DOHH2 (cell line): ENCODE measurements around the gene IFT81.

Experiments used
- H3F3A ChIP-seq: fragments of 200-600 bp; sonication (generic), shearing (Covaris generic); 2 replicates; pipeline ENCODE4 v1.6.0; 2016; ENCODE audit warnings: antibody characterized with exemption, mild to moderate bottlenecking; ENCODE audit not compliant: control insufficient read depth, insufficient read depth
- H3K27ac ChIP-seq: fragments of 200-600 bp; sonication (generic); 2 replicates; pipeline ENCODE4 v1.5.1; 2014; ENCODE audit warnings: low read depth, mild to moderate bottlenecking, low read length, moderate library complexity
- H3K27me3 ChIP-seq: fragments of 200-600 bp; sonication (generic); 2 replicates; pipeline ENCODE4 v1.6.1; 2014; ENCODE audit warnings: mild to moderate bottlenecking, low read length, mixed read lengths; ENCODE audit not compliant: control insufficient read depth
- H3K36me3 ChIP-seq: fragments of 200-600 bp; sonication (generic); 2 replicates; pipeline ENCODE4 v1.6.1; 2014; ENCODE audit warnings: mild to moderate bottlenecking, low read length, moderate library complexity, mixed read lengths; ENCODE audit not compliant: control insufficient read depth
- H3K4me1 ChIP-seq: fragments of 200-600 bp; sonication (generic); 2 replicates; pipeline ENCODE4 v1.6.1; 2014; ENCODE audit warnings: mild to moderate bottlenecking, low read length, mixed read lengths; ENCODE audit not compliant: control insufficient read depth
- H3K4me2 ChIP-seq: fragments of 200-600 bp; sonication (generic); 2 replicates; pipeline ENCODE4 v1.6.0; 2014; ENCODE audit warnings: mild to moderate bottlenecking, low read length, moderate library complexity
- H3K4me3 ChIP-seq: fragments of 200-600 bp; sonication (generic); 2 replicates; pipeline ENCODE4 v1.5.1; 2014; ENCODE audit warnings: mild to moderate bottlenecking, low read length, mixed read lengths
- H3K79me2 ChIP-seq: fragments of 200-600 bp; sonication (generic); 2 replicates; pipeline ENCODE4 v1.6.1; 2014; ENCODE audit warnings: mild to moderate bottlenecking, low read length, mixed read lengths; ENCODE audit not compliant: control insufficient read depth
- H3K9me2 ChIP-seq: fragments of 200-600 bp; sonication (generic); replicated peaks from 2 replicates; pipeline ENCODE4 v1.6.1; 2014; ENCODE audit warnings: mild to moderate bottlenecking, low read length, mixed read lengths; ENCODE audit not compliant: control insufficient read depth
- H3K9me3 ChIP-seq: fragments of 200-600 bp; sonication (generic); 2 replicates; pipeline ENCODE4 v1.6.1; 2014; ENCODE audit warnings: antibody characterized with exemption, low read length, mixed read lengths; ENCODE audit not compliant: control insufficient read depth, insufficient read depth
- H4K20me1 ChIP-seq: fragments of 200-600 bp; sonication (generic); 2 replicates; pipeline ENCODE4 v1.6.0; 2014; ENCODE audit warnings: low read depth, mild to moderate bottlenecking, antibody characterized with exemption, low read length, moderate library complexity; ENCODE audit not compliant: control insufficient read depth, insufficient read depth
- EZH2phosphoT487 ChIP-seq: fragments of 200-600 bp; sonication (generic); IDR thresholded peaks from 2 replicates; pipeline ENCODE4 v1.6.1; 2017; ENCODE audit warnings: borderline replicate concordance, mild to moderate bottlenecking, antibody characterized with exemption, low read length, moderate library complexity, mixed read lengths
- TF ChIP-seq, protein P1 (sequence below): fragments of 200-600 bp; sonication (generic); IDR thresholded peaks from one replicate; pipeline ENCODE4 v1.5.1; 2014; ENCODE audit warnings: antibody characterized with exemption, mild to moderate bottlenecking, low read depth, low read length; ENCODE audit not compliant: poor library complexity, severe bottlenecking

IFT81 gene

DNA sequence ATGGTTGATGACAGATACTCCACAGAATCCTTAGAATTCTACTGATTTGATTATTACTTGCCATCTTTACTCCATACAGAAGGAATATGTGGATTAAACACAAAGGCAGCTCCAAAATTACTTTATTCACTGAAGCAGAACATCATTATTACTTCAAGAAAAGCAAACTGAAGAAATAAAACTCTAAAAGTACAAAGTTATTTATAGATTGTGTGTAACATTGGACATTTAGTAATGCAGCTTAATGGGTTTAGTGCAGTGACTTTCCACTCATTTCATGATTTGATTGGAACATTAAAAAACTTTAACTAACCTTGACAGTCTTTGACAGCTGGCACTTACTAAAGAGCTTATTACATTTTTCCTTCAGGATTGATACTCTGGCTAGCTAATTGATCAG is 97.9 kb downstream of the IFT81 start:
- Histone ChIP-seq H3K4me2 (no peak overlapping the region), H3K4me3 (no peak overlapping the region), H3K79me2 (no peaks in the 10 kb centered on the region), H3K9me2 (no peaks in the 10 kb centered on the region), H3F3A (no peaks in the 10 kb centered on the region), H3K27ac (no peak overlapping the region), H4K20me1 (no peaks in the 10 kb centered on the region), H3K4me1 (no peaks in the 10 kb centered on the region), H3K9me3 (no peaks in the 10 kb centered on the region), H3K27me3 (no peaks in the 10 kb centered on the region), H3K36me3 (no peaks in the 10 kb centered on the region)
- TF ChIP-seq, protein P1, sequence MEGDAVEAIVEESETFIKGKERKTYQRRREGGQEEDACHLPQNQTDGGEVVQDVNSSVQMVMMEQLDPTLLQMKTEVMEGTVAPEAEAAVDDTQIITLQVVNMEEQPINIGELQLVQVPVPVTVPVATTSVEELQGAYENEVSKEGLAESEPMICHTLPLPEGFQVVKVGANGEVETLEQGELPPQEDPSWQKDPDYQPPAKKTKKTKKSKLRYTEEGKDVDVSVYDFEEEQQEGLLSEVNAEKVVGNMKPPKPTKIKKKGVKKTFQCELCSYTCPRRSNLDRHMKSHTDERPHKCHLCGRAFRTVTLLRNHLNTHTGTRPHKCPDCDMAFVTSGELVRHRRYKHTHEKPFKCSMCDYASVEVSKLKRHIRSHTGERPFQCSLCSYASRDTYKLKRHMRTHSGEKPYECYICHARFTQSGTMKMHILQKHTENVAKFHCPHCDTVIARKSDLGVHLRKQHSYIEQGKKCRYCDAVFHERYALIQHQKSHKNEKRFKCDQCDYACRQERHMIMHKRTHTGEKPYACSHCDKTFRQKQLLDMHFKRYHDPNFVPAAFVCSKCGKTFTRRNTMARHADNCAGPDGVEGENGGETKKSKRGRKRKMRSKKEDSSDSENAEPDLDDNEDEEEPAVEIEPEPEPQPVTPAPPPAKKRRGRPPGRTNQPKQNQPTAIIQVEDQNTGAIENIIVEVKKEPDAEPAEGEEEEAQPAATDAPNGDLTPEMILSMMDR: no peak
- TF ChIP-seq EZH2phosphoT487: no peak

DNA sequence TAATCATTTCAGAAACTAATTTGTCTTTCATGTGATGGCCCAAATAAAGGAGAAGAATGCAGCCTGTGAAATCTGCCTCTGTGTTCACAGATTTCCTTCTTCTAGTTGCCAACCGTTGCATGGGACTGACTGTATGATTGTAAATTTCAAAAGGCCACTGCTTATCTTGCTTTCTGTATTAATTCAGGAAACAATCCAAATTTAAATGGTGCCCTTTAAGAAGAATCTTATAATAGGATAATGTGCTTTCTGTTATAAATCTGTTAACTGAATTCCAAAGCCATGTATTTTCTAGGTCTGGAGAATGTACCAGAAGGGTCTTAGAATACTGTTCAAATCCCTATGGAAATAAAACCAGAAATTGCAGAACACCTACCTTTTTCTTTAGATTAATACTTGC is 98.3 kb downstream of the IFT81 start:
- H3F3A ChIP-seq: no peaks in the 10 kb centered on the region
- no peaks in the 10 kb centered on the region for H3K79me2 ChIP-seq
- no peak overlapping the region for H3K4me2 ChIP-seq
- H3K27me3 ChIP-seq: no peaks in the 10 kb centered on the region
- H3K27ac ChIP-seq: no peak overlapping the region
- no peaks in the 10 kb centered on the region for H4K20me1 ChIP-seq
- H3K4me3 ChIP-seq: no peak overlapping the region
- no peaks in the 10 kb centered on the region for H3K9me3 ChIP-seq
- H3K9me2 ChIP-seq: no peaks in the 10 kb centered on the region
- no peaks in the 10 kb centered on the region for H3K4me1 ChIP-seq
- TF ChIP-seq, protein P1: no peak
- no peak for TF ChIP-seq EZH2phosphoT487
- no peaks in the 10 kb centered on the region for H3K36me3 ChIP-seq

DNA sequence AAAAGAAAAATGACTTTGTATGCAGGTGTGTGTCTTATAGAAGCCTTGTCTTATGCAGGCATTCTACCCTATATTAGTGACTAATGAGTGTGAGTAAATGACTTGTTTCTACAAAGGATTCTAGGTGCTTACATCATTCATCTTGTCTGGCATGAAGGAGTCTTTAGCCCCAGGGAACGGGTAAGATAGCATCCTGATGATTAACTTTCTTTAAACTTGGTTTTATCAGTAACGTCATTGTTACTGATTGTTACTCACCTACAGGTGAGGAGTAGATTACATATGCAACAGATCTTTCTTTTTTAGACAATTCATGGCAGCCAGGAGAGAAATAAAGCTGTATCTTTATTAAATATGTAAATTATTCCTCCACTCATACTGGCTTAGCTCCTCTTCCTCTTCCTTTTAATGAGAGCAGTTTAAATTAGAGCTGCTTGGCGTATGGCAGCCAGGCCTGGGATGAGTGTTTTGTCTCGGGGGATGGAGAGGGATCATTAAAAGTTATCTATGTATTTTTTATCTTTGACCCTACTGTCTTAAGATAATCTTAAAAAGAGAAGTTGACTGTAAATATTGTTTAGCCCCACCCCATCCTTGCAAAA is 99.7 kb downstream of the IFT81 start:
- H3K4me2 ChIP-seq: no peak overlapping the region

More for the DNA sequence above, 99.7 kb downstream of the IFT81 start:
- TF ChIP-seq EZH2phosphoT487: no peak
- TF ChIP-seq, protein P1: no peak
- Histone ChIP-seq H4K20me1 (no peaks in the 10 kb centered on the region), H3K27me3 (no peaks in the 10 kb centered on the region), H3K79me2 (no peaks in the 10 kb centered on the region), H3K36me3 (no peaks in the 10 kb centered on the region), H3K4me1 (no peaks in the 10 kb centered on the region), H3K9me2 (no peaks in the 10 kb centered on the region), H3K4me3 (no peak overlapping the region), H3F3A (no peaks in the 10 kb centered on the region), H3K9me3 (no peaks in the 10 kb centered on the region), H3K27ac (no peak overlapping the region)
